Renal cortical epithelial cell (primary cell): ENCODE data around the gene SSH3. TPM values are rescaled to one million over a fixed set of nuclear protein-coding genes. Genes with fewer than 3 reads are reported as not detected.

Experiments used
- DNase-seq: peaks from one replicate; pipeline ENCODE4 v3.0.0-alpha.2; 2011; ENCODE audit warnings: low read depth
- total RNA-seq: library from RNA; depleted of rRNA; stranded (reverse); fragments of >200 nt; gene quantifications from 2 replicates; pipeline ENCODE4 v1.2.3, GENCODE V29; 2014

SSH3 gene
- total RNA-seq, 1 donor from 2014 or later = 70.2 TPM

- DNase-seq = no peak
Observed at GRCh38 chr11:67347964-67348749, 44.8 kb downstream of the SSH3 start.

GRCh38 chr11:67349036-67349435 lies 45.7 kb downstream of the SSH3 start:
- no peak for DNase-seq

GRCh38 chr11:67349457-67349856 lies 46.1 kb downstream of the SSH3 start:
- no peak for DNase-seq

GRCh38 chr11:67349928-67350465 lies 46.7 kb downstream of the SSH3 start:
- DNase-seq = no peak

- DNase-seq = peak; percentile 79
Observed at GRCh38 chr11:67351275-67352005, 48.1 kb downstream of the SSH3 start.

GRCh38 chr11:67352546-67353316 lies 49.4 kb downstream of the SSH3 start:
- DNase-seq = no peak

- DNase-seq = peak; percentile 81
Observed at GRCh38 chr11:67353317-67354074, 50.2 kb downstream of the SSH3 start, which contains the start of gene POLD4. Gene POLD4 (minus strand): TSS chr11:67353546. CDS start chr11:67353399, 147 bp downstream.

GRCh38 chr11:67354075-67355022 lies 51.0 kb downstream of the SSH3 start:
- DNase-seq = peak; percentile 99

- DNase-seq = no peak
Observed at GRCh38 chr11:67355023-67355793, 51.9 kb downstream of the SSH3 start.

GRCh38 chr11:67355794-67356386 lies 52.6 kb downstream of the SSH3 start:
- DNase-seq = no peak

- no peak for DNase-seq
Observed at GRCh38 chr11:67356387-67356863, 53.1 kb downstream of the SSH3 start.

GRCh38 chr11:67356864-67357561 lies 53.7 kb downstream of the SSH3 start:
- peak; percentile 82 for DNase-seq

GRCh38 chr11:67357831-67358670 lies 54.7 kb downstream of the SSH3 start:
- DNase-seq = peak; percentile 86
